ENCODE measurements around the gene DENND4A. TPM values are rescaled to one million over a fixed set of nuclear protein-coding genes. Genes with fewer than 3 reads are reported as not detected.

Gene DENND4A
- total RNA-seq, 4 donors from 2014 or later, result 7.4 to 16.4 (median 13.3) TPM

DNA sequence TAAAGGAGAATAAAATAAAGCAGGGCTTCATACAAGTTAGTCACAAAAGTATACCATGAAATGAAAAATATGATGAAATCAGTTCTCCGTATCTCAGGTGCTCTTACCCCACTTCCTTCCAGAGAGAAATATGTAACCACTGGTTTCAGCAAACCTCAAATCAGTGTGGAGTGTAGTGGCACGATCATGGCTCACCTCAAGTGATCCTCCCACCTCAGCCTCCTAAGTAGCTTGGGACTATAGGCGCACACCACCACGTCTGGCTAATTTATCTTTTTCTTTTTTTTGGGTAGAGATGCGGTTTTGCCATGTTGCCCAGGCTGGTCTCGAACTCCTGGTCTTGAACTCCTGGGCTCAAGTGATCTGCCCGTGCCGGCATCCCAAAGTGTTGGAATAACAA lies 24.2 kb downstream of the DENND4A start:
- H3K4me3 ChIP-seq (ENCODE audit: low read depth, poor library complexity, severe bottlenecking), result no peak overlapping the region
- WGBS, 2 donors, result 95 to 96% methylated on average over 8 of the region's 8 CpGs
- no peak for TF ChIP-seq POLR2A (IDR thresholded peaks at IDR 0.05)
- TF ChIP-seq, protein P1, sequence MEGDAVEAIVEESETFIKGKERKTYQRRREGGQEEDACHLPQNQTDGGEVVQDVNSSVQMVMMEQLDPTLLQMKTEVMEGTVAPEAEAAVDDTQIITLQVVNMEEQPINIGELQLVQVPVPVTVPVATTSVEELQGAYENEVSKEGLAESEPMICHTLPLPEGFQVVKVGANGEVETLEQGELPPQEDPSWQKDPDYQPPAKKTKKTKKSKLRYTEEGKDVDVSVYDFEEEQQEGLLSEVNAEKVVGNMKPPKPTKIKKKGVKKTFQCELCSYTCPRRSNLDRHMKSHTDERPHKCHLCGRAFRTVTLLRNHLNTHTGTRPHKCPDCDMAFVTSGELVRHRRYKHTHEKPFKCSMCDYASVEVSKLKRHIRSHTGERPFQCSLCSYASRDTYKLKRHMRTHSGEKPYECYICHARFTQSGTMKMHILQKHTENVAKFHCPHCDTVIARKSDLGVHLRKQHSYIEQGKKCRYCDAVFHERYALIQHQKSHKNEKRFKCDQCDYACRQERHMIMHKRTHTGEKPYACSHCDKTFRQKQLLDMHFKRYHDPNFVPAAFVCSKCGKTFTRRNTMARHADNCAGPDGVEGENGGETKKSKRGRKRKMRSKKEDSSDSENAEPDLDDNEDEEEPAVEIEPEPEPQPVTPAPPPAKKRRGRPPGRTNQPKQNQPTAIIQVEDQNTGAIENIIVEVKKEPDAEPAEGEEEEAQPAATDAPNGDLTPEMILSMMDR (IDR thresholded peaks at IDR 0.05), result no peak
- no peak for DNase-seq (ENCODE audit: low spot score in 2 of 2)
- intact Hi-C loops (cut with DNase I; ENCODE audit: low total_unique reads), result no loop called here

DNA sequence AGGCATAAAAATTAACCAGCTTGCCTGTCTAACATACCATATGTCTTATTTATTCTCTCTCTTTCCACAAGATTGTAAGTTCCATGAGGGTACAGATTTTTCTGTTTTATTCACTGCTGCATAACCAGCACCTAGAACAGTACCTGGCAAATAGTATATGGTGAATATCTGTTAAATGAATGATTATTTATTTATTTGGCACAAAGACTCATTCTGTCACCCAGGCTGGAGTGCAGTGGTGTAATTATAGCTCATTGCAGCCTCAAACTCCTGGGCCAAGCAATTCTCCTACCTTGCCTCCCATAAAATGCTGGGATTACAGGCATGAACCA lies 24.9 kb downstream of the DENND4A start:
- H3K4me3 ChIP-seq (ENCODE audit: low read depth, poor library complexity, severe bottlenecking), result no peak overlapping the region
- TF ChIP-seq POLR2A (IDR thresholded peaks at IDR 0.05), result no peak
- TF ChIP-seq, protein P1 (IDR thresholded peaks at IDR 0.05), result no peak
- intact Hi-C loops (cut with DNase I; ENCODE audit: low total_unique reads), result no loop called here
- no peak for DNase-seq (ENCODE audit: low spot score in 2 of 2)

DNA sequence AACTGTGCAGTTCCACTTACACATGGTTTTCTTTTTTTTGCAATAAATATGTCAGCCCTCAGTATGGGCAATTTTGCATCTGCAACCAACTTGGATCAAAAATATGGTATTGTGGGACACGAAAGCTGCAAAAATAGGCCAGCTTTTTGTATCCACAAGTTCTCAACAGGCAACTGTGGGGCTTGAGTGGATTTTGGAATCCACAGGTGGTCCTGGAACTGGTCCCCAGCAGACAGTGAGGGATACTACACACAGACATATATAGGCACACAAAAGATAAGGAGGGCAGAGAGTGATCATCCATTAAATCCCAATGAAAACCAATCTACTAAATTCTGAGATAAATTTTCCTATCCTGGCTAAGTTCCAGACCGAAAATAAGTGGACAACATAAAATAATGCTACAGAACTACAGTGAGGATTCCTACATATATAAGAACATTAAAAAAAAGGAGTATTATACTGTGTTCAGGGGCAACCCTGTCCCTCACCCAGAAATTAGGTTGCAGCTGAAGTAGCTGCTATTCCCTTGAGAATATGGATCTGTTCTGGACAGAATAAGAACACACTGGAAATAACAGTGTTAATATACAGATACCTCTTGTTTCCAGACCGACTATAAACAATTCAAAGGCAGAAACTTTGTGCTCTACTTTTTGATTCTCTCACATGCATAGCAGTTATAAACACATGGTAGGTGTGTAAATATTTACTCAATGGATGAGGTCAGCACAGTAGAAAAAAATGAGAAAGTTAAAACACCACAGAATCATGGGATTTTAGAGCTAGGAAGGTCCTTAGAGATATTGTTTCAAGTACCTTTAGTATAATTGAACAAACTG lies 25.4 kb downstream of the DENND4A start:
- no peak for DNase-seq (ENCODE audit: low spot score in 2 of 2)
- TF ChIP-seq, protein P1 (IDR thresholded peaks at IDR 0.05), result no peak
- TF ChIP-seq POLR2A (IDR thresholded peaks at IDR 0.05), result no peak
- H3K4me3 ChIP-seq (ENCODE audit: low read depth, poor library complexity, severe bottlenecking), result no peak overlapping the region
- 74 to 83% methylated on average over 3 of the region's 3 CpGs for WGBS, 2 donors
- intact Hi-C loops (cut with DNase I; ENCODE audit: low total_unique reads), result no loop called here

DNA sequence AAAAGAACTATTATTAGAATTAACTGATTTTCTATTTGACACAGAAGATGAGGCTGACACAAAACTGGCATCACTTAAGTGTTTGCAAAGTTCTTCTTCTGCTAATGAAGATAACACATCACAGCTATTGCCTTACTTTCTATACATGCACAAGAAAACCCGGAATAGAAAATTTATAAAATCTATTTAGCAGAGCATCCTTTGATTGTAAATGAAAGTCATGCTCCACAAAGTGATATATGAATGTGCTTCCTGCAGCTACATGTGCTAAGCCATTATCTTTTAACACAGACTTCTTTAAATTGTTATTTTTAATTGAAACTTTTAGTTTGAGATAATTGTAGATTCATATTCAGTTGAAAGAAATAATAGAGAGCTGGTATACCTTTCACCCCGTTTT lies 27.0 kb downstream of the DENND4A start:
- DNase-seq (ENCODE audit: low spot score in 2 of 2), result no peak
- intact Hi-C loops (cut with DNase I; ENCODE audit: low total_unique reads), result no loop called here
- WGBS, 2 donors, result 82 to 84% methylated on average over 2 of the region's 2 CpGs
- H3K4me3 ChIP-seq (ENCODE audit: low read depth, poor library complexity, severe bottlenecking), result no peak overlapping the region
- TF ChIP-seq, protein P1 (IDR thresholded peaks at IDR 0.05), result no peak
- no peak for TF ChIP-seq POLR2A (IDR thresholded peaks at IDR 0.05)

DNA sequence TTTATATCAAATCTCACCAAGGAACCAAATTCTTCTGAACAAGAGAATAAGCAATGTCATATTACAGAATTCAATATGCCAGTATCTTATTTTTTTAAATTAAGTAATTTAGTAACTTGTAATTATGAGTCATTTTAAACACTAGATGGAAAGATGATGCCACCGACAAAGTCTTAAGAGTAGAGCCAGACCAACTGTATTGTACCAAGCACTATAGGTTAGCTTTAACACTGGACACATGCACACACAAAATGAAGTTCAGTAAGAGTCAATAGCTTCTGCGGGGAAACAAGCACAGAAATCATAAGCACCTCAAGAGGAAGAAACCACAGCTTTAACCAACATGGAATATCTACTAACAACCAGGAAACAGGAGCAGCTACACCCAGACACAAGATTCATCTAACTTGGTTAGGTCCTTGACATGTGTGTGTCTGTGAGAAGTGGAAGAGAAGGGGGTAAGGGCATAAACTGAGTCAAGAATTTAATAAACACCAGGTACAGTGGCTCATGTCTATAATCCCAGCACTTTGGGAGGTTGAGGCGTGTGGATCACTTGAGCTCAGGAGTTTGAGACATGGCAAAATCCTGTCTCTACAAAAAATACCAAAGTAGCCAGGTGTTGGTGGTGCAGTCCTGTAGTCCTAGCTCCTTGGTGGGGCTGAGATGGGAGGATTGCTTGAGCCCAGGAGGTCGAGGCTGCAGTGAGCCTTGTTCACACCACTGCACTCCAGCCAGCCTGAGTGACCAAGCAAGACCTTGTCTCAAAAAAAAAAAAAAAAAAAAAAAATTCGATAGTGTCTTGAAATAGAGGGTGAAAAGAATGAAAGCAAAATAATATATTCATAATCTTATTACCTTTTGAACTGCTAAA lies 28.9 kb downstream of the DENND4A start:
- intact Hi-C loops (cut with DNase I; ENCODE audit: low total_unique reads), result no loop called here

More for the DNA sequence above, 28.9 kb downstream of the DENND4A start:
- no peak for DNase-seq (ENCODE audit: low spot score in 2 of 2)
- TF ChIP-seq, protein P1 (IDR thresholded peaks at IDR 0.05), result no peak
- no peak for TF ChIP-seq POLR2A (IDR thresholded peaks at IDR 0.05)
- WGBS, 2 donors, result 84 to 87% methylated on average over 5 of the region's 5 CpGs
- H3K4me3 ChIP-seq (ENCODE audit: low read depth, poor library complexity, severe bottlenecking), result no peak overlapping the region

Data from lower leg skin (tissue), 4 donors.